ENCODE data around the gene HOXD12.
A peak's percentile ranks its signal among the peaks of the same experiment; 100 is the strongest.

The HOXD12 gene

DNA sequence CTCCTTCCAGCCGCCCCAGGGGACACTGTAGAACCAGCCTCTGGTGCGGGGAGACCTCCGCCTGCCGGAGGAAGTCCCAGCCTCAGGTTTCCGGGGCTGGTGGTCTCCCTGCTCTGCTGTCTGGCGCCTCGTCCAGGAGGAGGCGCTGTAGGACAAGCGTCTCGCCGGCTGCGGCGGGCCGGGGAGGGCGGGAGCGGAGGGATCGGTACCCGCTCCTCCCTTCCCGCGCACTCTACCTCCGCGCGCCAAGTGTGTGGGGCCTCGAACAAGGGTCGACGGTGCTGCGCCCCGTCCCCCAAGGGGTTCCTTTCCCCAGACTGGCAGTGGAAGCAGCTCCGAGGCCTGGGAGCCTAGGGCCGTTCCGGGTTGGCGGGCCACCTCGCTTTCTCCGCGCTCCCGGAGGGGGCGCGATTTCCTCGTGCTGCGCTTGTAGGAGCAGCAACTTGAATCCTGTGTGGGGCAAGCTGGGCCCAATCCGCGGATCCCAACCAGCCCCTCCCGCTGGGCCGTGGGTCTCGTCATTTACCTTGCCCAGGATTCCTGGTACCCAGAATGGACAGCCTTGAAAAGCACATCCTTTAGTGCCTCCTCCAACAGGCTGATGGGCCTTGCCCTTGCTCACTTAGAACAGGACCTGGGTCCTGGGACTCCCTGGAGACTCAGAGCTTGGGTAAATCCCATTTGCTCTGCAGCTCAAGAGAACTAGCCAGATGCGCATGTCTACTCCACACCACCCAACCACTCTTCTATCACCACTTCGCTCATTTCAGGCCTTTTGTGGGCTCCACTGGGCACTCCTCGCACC lies 41.1 kb downstream of the HOXD12 start:
- no peak overlapping the region for H3K4ac ChIP-seq (ENCODE audit: low read depth, low read length)
- H3K14ac ChIP-seq (ENCODE audit: low read length): peak overlapping the region; percentile 18
- H3K27ac ChIP-seq (ENCODE audit: low read depth, low read length): no peak overlapping the region
- H3K23ac ChIP-seq (ENCODE audit: low read length): no peak overlapping the region
- no peaks in the 10 kb centered on the region for H3K36me3 ChIP-seq (ENCODE audit: control insufficient read depth in 1 of 2, insufficient read depth in 2 of 2, low read length in 2 of 2)
- H2AFZ ChIP-seq (ENCODE audit: insufficient read depth, low read length, poor library complexity): peak overlapping the region; percentile 65
- H3K4me2 ChIP-seq (ENCODE audit: low read length): peak overlapping the region; percentile 75
- peak overlapping the region; percentile 53 for H3K4me3 ChIP-seq (ENCODE audit: low read depth, low read length)
- DNase-seq: peak; percentile 51 to 79
- no peak overlapping the region for H3K9ac ChIP-seq (ENCODE audit: low read length)
- peaks cover 5 to 6% of the 10 kb centered on the region in 2 experiments for H3K4me1 ChIP-seq (ENCODE audit: control insufficient read depth in 1 of 2, insufficient read depth in 2 of 2, low read length in 2 of 2)
- H2BK5ac ChIP-seq (ENCODE audit: low read depth, low read length, poor library complexity): no peak overlapping the region
- peaks cover 7% of the 10 kb centered on the region for H3K9me3 ChIP-seq (ENCODE audit: insufficient read depth, low read depth, low read length)
- no peak overlapping the region for H2BK120ac ChIP-seq (ENCODE audit: insufficient read depth, low read length, poor library complexity)
- no peak overlapping the region for H2AK5ac ChIP-seq (ENCODE audit: low read length)
- H4K91ac ChIP-seq (ENCODE audit: low read depth, low read length): peak overlapping the region; percentile 15
- peak overlapping the region; percentile 65 for H4K12ac ChIP-seq (ENCODE audit: low read depth, low read length)
- no CpG with 5 or more reads among the region's 48 CpGs for WGBS (ENCODE audit: extremely low coverage, insufficient coverage, insufficient read length)
- H3K79me1 ChIP-seq (ENCODE audit: low read length): peaks cover 2% of the 10 kb centered on the region
- peaks cover 52% of the 10 kb centered on the region for H3K27me3 ChIP-seq (ENCODE audit: insufficient read depth, low read length)
- H4K8ac ChIP-seq (ENCODE audit: low read depth, low read length): peak overlapping the region; percentile 25
- H2BK12ac ChIP-seq (ENCODE audit: low read length): no peak overlapping the region
- peak overlapping the region; percentile 16 for H3K18ac ChIP-seq (ENCODE audit: low read length)
- no peaks in the 10 kb centered on the region for H3K79me2 ChIP-seq (ENCODE audit: control insufficient read depth, insufficient read depth, low read length, poor library complexity)

DNA sequence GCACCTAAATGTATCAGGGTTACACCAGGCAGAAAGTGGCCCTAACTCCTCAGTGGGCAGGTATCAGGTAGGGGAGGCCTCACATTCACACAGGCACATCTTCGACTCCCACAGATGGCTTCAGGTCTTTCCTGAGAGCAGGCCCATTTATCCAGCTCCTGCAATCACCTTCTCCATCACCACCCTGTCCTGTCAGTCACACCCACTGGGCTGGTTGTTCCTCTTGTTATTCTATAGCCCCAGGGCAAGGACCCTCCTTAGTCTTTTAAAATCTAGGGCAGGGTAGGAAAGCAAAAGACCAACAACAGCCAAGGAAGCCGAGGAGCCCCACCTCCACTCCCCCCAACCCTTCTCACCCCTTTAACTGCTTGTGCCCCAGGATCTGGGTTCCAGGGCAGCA lies 42.7 kb downstream of the HOXD12 start:
- H3K36me3 ChIP-seq (ENCODE audit: control insufficient read depth in 1 of 2, insufficient read depth in 2 of 2, low read length in 2 of 2): no peaks in the 10 kb centered on the region
- no peak overlapping the region for H2BK5ac ChIP-seq (ENCODE audit: low read depth, low read length, poor library complexity)
- H3K14ac ChIP-seq (ENCODE audit: low read length): no peak overlapping the region
- no peak overlapping the region for H3K18ac ChIP-seq (ENCODE audit: low read length)
- no peak for DNase-seq
- no peak overlapping the region for H2BK12ac ChIP-seq (ENCODE audit: low read length)
- no peak overlapping the region for H3K4me2 ChIP-seq (ENCODE audit: low read length)
- peaks cover 52% of the 10 kb centered on the region for H3K27me3 ChIP-seq (ENCODE audit: insufficient read depth, low read length)
- H3K79me1 ChIP-seq (ENCODE audit: low read length): peaks cover 2% of the 10 kb centered on the region
- H2AK5ac ChIP-seq (ENCODE audit: low read length): no peak overlapping the region
- H2AFZ ChIP-seq (ENCODE audit: insufficient read depth, low read length, poor library complexity): no peak overlapping the region
- no peak overlapping the region for H4K12ac ChIP-seq (ENCODE audit: low read depth, low read length)
- peaks cover 3% of the 10 kb centered on the region for H3K9me3 ChIP-seq (ENCODE audit: insufficient read depth, low read depth, low read length)
- no peak overlapping the region for H3K4me3 ChIP-seq (ENCODE audit: low read depth, low read length)
- WGBS (ENCODE audit: extremely low coverage, insufficient coverage, insufficient read length): no CpG with 5 or more reads among the region's 2 CpGs
- peaks cover 0 to 6% of the 10 kb centered on the region in 2 experiments for H3K4me1 ChIP-seq (ENCODE audit: control insufficient read depth in 1 of 2, insufficient read depth in 2 of 2, low read length in 2 of 2)
- no peak overlapping the region for H2BK120ac ChIP-seq (ENCODE audit: insufficient read depth, low read length, poor library complexity)
- no peak overlapping the region for H3K9ac ChIP-seq (ENCODE audit: low read length)
- no peaks in the 10 kb centered on the region for H3K79me2 ChIP-seq (ENCODE audit: control insufficient read depth, insufficient read depth, low read length, poor library complexity)
- no peak overlapping the region for H4K8ac ChIP-seq (ENCODE audit: low read depth, low read length)
- H3K4ac ChIP-seq (ENCODE audit: low read depth, low read length): no peak overlapping the region
- H3K23ac ChIP-seq (ENCODE audit: low read length): no peak overlapping the region
- H4K91ac ChIP-seq (ENCODE audit: low read depth, low read length): no peak overlapping the region
- H3K27ac ChIP-seq (ENCODE audit: low read depth, low read length): no peak overlapping the region

DNA sequence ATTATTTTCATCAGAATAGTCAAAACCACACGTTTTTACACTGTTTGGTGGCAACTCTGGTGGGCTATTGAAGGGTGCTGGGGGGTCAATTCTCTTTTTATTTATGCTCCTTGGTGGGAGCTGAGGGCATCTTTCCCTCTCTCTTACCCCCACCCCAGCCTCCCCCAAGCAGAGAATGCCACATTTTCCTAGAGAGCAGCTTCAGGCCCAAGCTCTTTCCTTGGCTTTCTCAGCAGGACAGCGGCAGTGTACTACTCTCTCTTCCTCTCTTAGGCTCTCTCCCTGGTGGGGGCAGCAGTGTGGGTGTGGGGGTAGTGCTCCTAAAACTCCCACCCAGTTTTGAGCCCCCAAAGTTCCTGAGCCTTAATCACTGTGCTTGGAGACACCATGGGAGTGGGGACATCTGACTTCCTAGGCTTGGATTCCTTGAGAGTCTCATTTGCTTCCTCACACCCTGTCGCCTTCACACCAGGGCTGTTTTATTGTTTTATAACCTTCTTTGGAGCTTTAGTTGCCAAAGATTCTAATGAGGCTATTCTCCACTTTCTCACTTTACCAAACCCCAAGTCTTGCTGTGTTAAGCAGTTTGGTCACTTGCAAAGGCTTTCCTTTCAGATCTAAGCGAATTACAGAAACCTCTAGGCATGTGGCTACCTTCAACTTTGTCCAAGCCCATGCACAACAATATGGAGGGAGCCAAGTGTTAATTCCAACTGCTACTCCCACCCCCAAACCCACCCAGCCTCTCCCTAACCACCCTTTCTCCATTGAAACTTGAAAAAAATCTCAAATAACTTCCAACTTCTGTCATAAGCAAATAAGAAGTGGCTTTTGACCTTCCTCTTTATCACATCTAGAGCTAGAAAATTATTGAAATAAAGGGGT lies 45.7 kb downstream of the HOXD12 start:
- Histone ChIP-seq H4K91ac (ENCODE audit: low read depth, low read length) (no peak overlapping the region), H3K27ac (ENCODE audit: low read depth, low read length) (no peak overlapping the region), H2AK5ac (ENCODE audit: low read length) (no peak overlapping the region), H3K27me3 (ENCODE audit: insufficient read depth, low read length) (peaks cover 67% of the 10 kb centered on the region), H4K12ac (ENCODE audit: low read depth, low read length) (no peak overlapping the region), H3K36me3 (ENCODE audit: control insufficient read depth in 1 of 2, insufficient read depth in 2 of 2, low read length in 2 of 2) (no peaks in the 10 kb centered on the region), H3K4me3 (ENCODE audit: low read depth, low read length) (no peak overlapping the region), H3K79me2 (ENCODE audit: control insufficient read depth, insufficient read depth, low read length, poor library complexity) (no peaks in the 10 kb centered on the region), H2BK120ac (ENCODE audit: insufficient read depth, low read length, poor library complexity) (no peak overlapping the region), H3K9ac (ENCODE audit: low read length) (no peak overlapping the region), H3K4me1 (ENCODE audit: control insufficient read depth in 1 of 2, insufficient read depth in 2 of 2, low read length in 2 of 2) (peaks cover 0 to 4% of the 10 kb centered on the region in 2 experiments), H2AFZ (ENCODE audit: insufficient read depth, low read length, poor library complexity) (no peak overlapping the region), H3K9me3 (ENCODE audit: insufficient read depth, low read depth, low read length) (peaks cover 7% of the 10 kb centered on the region), H3K79me1 (ENCODE audit: low read length) (peaks cover 2% of the 10 kb centered on the region), H3K4ac (ENCODE audit: low read depth, low read length) (no peak overlapping the region), H3K23ac (ENCODE audit: low read length) (peak overlapping the region; percentile 7), H3K14ac (ENCODE audit: low read length) (no peak overlapping the region), H2BK12ac (ENCODE audit: low read length) (no peak overlapping the region), H4K8ac (ENCODE audit: low read depth, low read length) (no peak overlapping the region), H3K18ac (ENCODE audit: low read length) (no peak overlapping the region), H3K4me2 (ENCODE audit: low read length) (no peak overlapping the region), H2BK5ac (ENCODE audit: low read depth, low read length, poor library complexity) (no peak overlapping the region)
- WGBS (ENCODE audit: extremely low coverage, insufficient coverage, insufficient read length): no CpG with 5 or more reads among the region's 4 CpGs
- DNase-seq: no peak

DNA sequence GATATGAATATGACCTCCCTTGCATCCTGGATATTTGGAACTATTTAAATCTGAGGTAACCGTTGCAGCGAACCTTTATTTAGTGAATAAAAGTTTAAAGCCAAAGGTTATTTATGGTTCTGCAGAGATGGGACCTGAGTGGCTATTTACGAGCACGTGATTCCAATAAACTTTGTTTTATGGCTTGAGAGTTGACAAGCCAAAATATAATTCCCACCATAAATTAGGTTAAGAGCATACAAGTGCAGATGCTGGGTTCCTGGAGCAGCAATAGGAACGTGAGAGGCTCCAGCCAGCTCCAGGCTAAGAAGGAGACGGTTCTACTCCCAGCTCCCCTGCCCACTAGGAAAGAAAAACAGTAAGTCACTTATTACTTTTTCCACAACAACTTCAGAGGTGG lies 46.5 kb downstream of the HOXD12 start:
- no peaks in the 10 kb centered on the region for H3K79me2 ChIP-seq (ENCODE audit: control insufficient read depth, insufficient read depth, low read length, poor library complexity)
- no peak overlapping the region for H3K23ac ChIP-seq (ENCODE audit: low read length)
- H2BK120ac ChIP-seq (ENCODE audit: insufficient read depth, low read length, poor library complexity): no peak overlapping the region
- H2AK5ac ChIP-seq (ENCODE audit: low read length): no peak overlapping the region
- H3K4me3 ChIP-seq (ENCODE audit: low read depth, low read length): no peak overlapping the region
- no peak overlapping the region for H3K14ac ChIP-seq (ENCODE audit: low read length)
- H4K12ac ChIP-seq (ENCODE audit: low read depth, low read length): no peak overlapping the region
- DNase-seq: no peak
- H3K4me2 ChIP-seq (ENCODE audit: low read length): no peak overlapping the region
- H4K91ac ChIP-seq (ENCODE audit: low read depth, low read length): no peak overlapping the region
- H3K36me3 ChIP-seq (ENCODE audit: control insufficient read depth in 1 of 2, insufficient read depth in 2 of 2, low read length in 2 of 2): no peaks in the 10 kb centered on the region
- no peak overlapping the region for H2AFZ ChIP-seq (ENCODE audit: insufficient read depth, low read length, poor library complexity)
- H2BK5ac ChIP-seq (ENCODE audit: low read depth, low read length, poor library complexity): no peak overlapping the region
- no peak overlapping the region for H3K18ac ChIP-seq (ENCODE audit: low read length)
- no peaks in the 10 kb centered on the region for H3K4me1 ChIP-seq (ENCODE audit: control insufficient read depth in 1 of 2, insufficient read depth in 2 of 2, low read length in 2 of 2)
- H3K79me1 ChIP-seq (ENCODE audit: low read length): no peaks in the 10 kb centered on the region
- H3K9me3 ChIP-seq (ENCODE audit: insufficient read depth, low read depth, low read length): peaks cover 9% of the 10 kb centered on the region
- H3K9ac ChIP-seq (ENCODE audit: low read length): no peak overlapping the region
- no peak overlapping the region for H2BK12ac ChIP-seq (ENCODE audit: low read length)
- WGBS (ENCODE audit: extremely low coverage, insufficient coverage, insufficient read length): no CpG with 5 or more reads among the region's 6 CpGs
- H3K27ac ChIP-seq (ENCODE audit: low read depth, low read length): no peak overlapping the region
- no peak overlapping the region for H3K4ac ChIP-seq (ENCODE audit: low read depth, low read length)
- no peak overlapping the region for H4K8ac ChIP-seq (ENCODE audit: low read depth, low read length)
- peaks cover 73% of the 10 kb centered on the region for H3K27me3 ChIP-seq (ENCODE audit: insufficient read depth, low read length)
